A549 (cell line): ENCODE results near the gene TMED7. TPM values are rescaled to one million over a fixed set of nuclear protein-coding genes. Genes with fewer than 3 reads are reported as not detected.

ENCODE experiments used
- ATAC-seq, 2 experiments: fragments of 200-7000 bp in 1 of 2; fragments of >200 bp in 1 of 2; cut with Nextera tagmentation in 1 of 2; cut with Tn5 transposase in 1 of 2; 3 replicates each; pipeline versions ENCODE4 v1.8.0 to v1.9.1; 2018 to 2020; ENCODE audit warnings: mild to moderate bottlenecking in 1 of 2, moderate library complexity in 1 of 2
- CTCF ChIA-PET: fragments of 300-600 bp; sonication (Branson Sonifier 250); formaldehyde crosslinking; extraction: SDS; loops from one replicate; lab custom pipeline; 2021; ENCODE audit warnings: antibody characterized with exemption, inconsistent platforms; lab: Yijun Ruan, JAX
- POLR2A ChIA-PET: fragments of 350-600 bp; formaldehyde crosslinking; extraction: SDS; loops from one replicate; lab custom pipeline; 2021; ENCODE audit warnings: antibody characterized with exemption, inconsistent platforms; lab: Yijun Ruan, JAX
- DNase-seq, 2 experiments: peaks; one replicate each; pipeline versions ENCODE4 v3.0.0 to v3.0.0-alpha.2; 2011 to 2016; ENCODE audit warnings: low read depth in 1 of 2, low spot score in 1 of 2
- FAIRE-seq: peaks from 2 replicates; lab custom pipeline; 2011; peaks lifted over from hg19 to GRCh38; lab: Jason Lieb, UNC
- H3K27ac ChIP-seq, 2 experiments: fragments of >200 bp; sonication (Bioruptor Twin); formaldehyde crosslinking; 3 replicates each; pipeline ENCODE4 v1.5.1; 2016 to 2017
- H3K4me1 ChIP-seq: fragments of >200 bp; sonication (Bioruptor Twin); formaldehyde crosslinking; 3 replicates; pipeline ENCODE4 v1.6.1; 2016
- H3K4me2 ChIP-seq: fragments of >200 bp; sonication (Bioruptor Twin); formaldehyde crosslinking; 3 replicates; pipeline ENCODE4 v1.6.1; 2016
- H3K4me3 ChIP-seq: fragments of >200 bp; sonication (Bioruptor Twin); formaldehyde crosslinking; 3 replicates; pipeline ENCODE4 v1.5.1; 2016
- H3K9me3 ChIP-seq: fragments of >200 bp; sonication (Bioruptor Twin); formaldehyde crosslinking; 3 replicates; pipeline ENCODE4 v1.6.1; 2016
- ATOH8 ChIP-seq: fragments of 250-450 bp; sonication (Bioruptor Pico); IDR thresholded peaks from 2 replicates; pipeline ENCODE4 v1.5.0; 2020; ENCODE audit warnings: low read depth, mild to moderate bottlenecking, moderate library complexity
- CBX8 ChIP-seq: fragments of 200-600 bp; sonication (generic); IDR thresholded peaks from 2 replicates; pipeline ENCODE4 v1.6.1; 2016
- CEBPB ChIP-seq, 2 experiments: fragments of >200 bp in 1 of 2; sonication (Bioruptor Twin) in 1 of 2; formaldehyde crosslinking in 1 of 2; IDR thresholded peaks; 2 replicates each; pipeline ENCODE4 v1.6.1; 2012 to 2016
- EHF ChIP-seq: fragments of 250-450 bp; sonication (Bioruptor Pico); IDR thresholded peaks from 2 replicates; pipeline ENCODE4 v1.5.0; 2020; ENCODE audit warnings: mild to moderate bottlenecking
- EP300 ChIP-seq, 2 experiments: fragments of >200 bp; sonication (Bioruptor Twin); formaldehyde crosslinking; IDR thresholded peaks; 2 replicates in 1 of 2; 3 replicates in 1 of 2; pipeline ENCODE4 v1.6.1; 2016 to 2017
- ESRRA ChIP-seq: fragments of 150-350 bp; IDR thresholded peaks from 2 replicates; pipeline ENCODE4 v1.6.1; 2014; ENCODE audit warnings: mild to moderate bottlenecking, low read length, borderline replicate concordance
- FOSB ChIP-seq: fragments of 250-450 bp; sonication (Bioruptor Pico); IDR thresholded peaks from 2 replicates; pipeline ENCODE4 v1.5.0; 2020; ENCODE audit warnings: mild to moderate bottlenecking, moderate library complexity
- FOXS1 ChIP-seq: fragments of 250-450 bp; sonication (Bioruptor Pico); IDR thresholded peaks from 2 replicates; pipeline ENCODE4 v1.5.0; 2020; ENCODE audit warnings: mild to moderate bottlenecking, moderate library complexity
- GATA3 ChIP-seq: IDR thresholded peaks from 2 replicates; pipeline ENCODE4 v1.6.1; 2012; ENCODE audit warnings: borderline replicate concordance
- HEYL ChIP-seq: fragments of 250-450 bp; sonication (Bioruptor Pico); IDR thresholded peaks from 2 replicates; pipeline ENCODE4 v1.8.0; 2021; ENCODE audit warnings: mild to moderate bottlenecking, moderate library complexity
- HMGXB4 ChIP-seq: fragments of 250-450 bp; sonication (Bioruptor Pico); IDR thresholded peaks from 2 replicates; pipeline ENCODE4 v1.5.0; 2021; ENCODE audit warnings: mild to moderate bottlenecking, moderate library complexity, borderline replicate concordance
- HOXB13 ChIP-seq: fragments of 250-450 bp; sonication (Bioruptor Pico); IDR thresholded peaks from 2 replicates; pipeline ENCODE4 v1.5.0; 2020; ENCODE audit warnings: low read depth, mild to moderate bottlenecking, moderate library complexity
- HOXB5 ChIP-seq: fragments of 250-450 bp; sonication (Bioruptor Pico); IDR thresholded peaks from 2 replicates; pipeline ENCODE4 v1.5.0; 2020; ENCODE audit warnings: mild to moderate bottlenecking, moderate library complexity
- JUN ChIP-seq, 2 experiments: fragments of >200 bp; sonication (Bioruptor Twin); formaldehyde crosslinking; IDR thresholded peaks; 2 replicates in 1 of 2; 3 replicates in 1 of 2; pipeline ENCODE4 v1.6.1; 2016 to 2017
- KDM1A ChIP-seq: fragments of 200-600 bp; sonication (generic); IDR thresholded peaks from 2 replicates; pipeline ENCODE4 v1.6.1; 2016; ENCODE audit warnings: low read depth, mild to moderate bottlenecking
- KDM5A ChIP-seq: fragments of 200-600 bp; sonication (generic); IDR thresholded peaks from 2 replicates; pipeline ENCODE4 v1.6.1; 2016; ENCODE audit warnings: antibody characterized with exemption, mild to moderate bottlenecking
- MAFK ChIP-seq: fragments of 450-650 bp; IDR thresholded peaks from 2 replicates; pipeline ENCODE4 v1.6.1; 2014; ENCODE audit not compliant: partially characterized antibody
- MAZ ChIP-seq: fragments of 150-350 bp; IDR thresholded peaks from 2 replicates; pipeline ENCODE4 v1.6.1; 2014; ENCODE audit warnings: antibody characterized with exemption, low read depth, low read length, borderline replicate concordance
- NFE2L2 ChIP-seq: fragments of 150-350 bp; conservative IDR thresholded peaks from 2 replicates; pipeline ENCODE4 v1.6.1; 2014; ENCODE audit warnings: low read length
- NPAS2 ChIP-seq: fragments of 250-450 bp; sonication (Bioruptor Pico); IDR thresholded peaks from 2 replicates; pipeline ENCODE4 v1.8.0; 2022; ENCODE audit warnings: mild to moderate bottlenecking, moderate library complexity, borderline replicate concordance
- PBX3 ChIP-seq: IDR thresholded peaks from 2 replicates; pipeline ENCODE4 v1.6.1; 2012
- PHF8 ChIP-seq: fragments of 200-600 bp; sonication (generic); IDR thresholded peaks from 2 replicates; pipeline ENCODE4 v1.6.1; 2016; ENCODE audit warnings: low read depth, mild to moderate bottlenecking, antibody characterized with exemption, moderate library complexity, borderline replicate concordance
- POLR2A ChIP-seq: IDR thresholded peaks from 2 replicates; pipeline ENCODE4 v1.6.1; 2012; ENCODE audit warnings: mild to moderate bottlenecking, low read length
- RARB ChIP-seq: fragments of 250-450 bp; sonication (Bioruptor Pico); IDR thresholded peaks from 2 replicates; pipeline ENCODE4 v1.8.0; 2021; ENCODE audit warnings: mild to moderate bottlenecking, moderate library complexity
- RNF2 ChIP-seq: fragments of 200-600 bp; sonication (generic); IDR thresholded peaks from 2 replicates; pipeline ENCODE4 v1.6.1; 2016; ENCODE audit warnings: low read depth, mild to moderate bottlenecking, antibody characterized with exemption, moderate library complexity, borderline replicate concordance
- TFCP2L1 ChIP-seq: fragments of 250-450 bp; sonication (Bioruptor Pico); IDR thresholded peaks from 2 replicates; pipeline ENCODE4 v1.5.0; 2021; ENCODE audit warnings: mild to moderate bottlenecking
- TP53 ChIP-seq: fragments of 250-450 bp; sonication (Bioruptor Pico); IDR thresholded peaks from 2 replicates; pipeline ENCODE4 v1.5.0; 2021; ENCODE audit warnings: mild to moderate bottlenecking, moderate library complexity
- ZC3H11A ChIP-seq: fragments of 450-650 bp; IDR thresholded peaks from 2 replicates; pipeline ENCODE4 v1.6.1; 2014; ENCODE audit warnings: antibody characterized with exemption, mild to moderate bottlenecking
- WGBS: methylation state at CpG from one replicate; pipeline ENCODE4 v1.1.6; 2017; ENCODE audit errors: missing lambda C conversion rate; 5-methylcytosine and 5-hydroxymethylcytosine counted together
- polyA plus RNA-seq, 4 experiments: library from polyadenylated mRNA; depleted of rRNA in 3 of 4; stranded (reverse); fragments of >200 nt; fragmentation: RNase III in 1 of 4; extraction: RNeasy Plus Mini Kit Qiagen cat#74134 plus additional on column Dnase treatment in 1 of 4; gene quantifications; 2 replicates in 3 of 4; 3 replicates in 1 of 4; pipeline ENCODE4 v1.2.3, GENCODE V29; 2011 to 2017
- TF ChIP-seq, protein P1 (sequence below): fragments of 450-650 bp; IDR thresholded peaks from 2 replicates; pipeline ENCODE4 v1.6.1; 2014; ENCODE audit warnings: antibody characterized with exemption
- TF ChIP-seq, protein P2 (sequence below): fragments of >200 bp; sonication (Bioruptor Twin); formaldehyde crosslinking; IDR thresholded peaks from 3 replicates; pipeline ENCODE4 v1.6.1; 2016
- TF ChIP-seq, protein P3 (sequence below): fragments of 150-350 bp; IDR thresholded peaks from 2 replicates; pipeline ENCODE4 v1.6.1; 2014; ENCODE audit warnings: low read depth, mild to moderate bottlenecking, low read length

TMED7 gene
- polyA plus RNA-seq, 2 of the 4 experiments (the other 2 are of a cell fraction) = 60.6 to 99.1 TPM

DNA sequence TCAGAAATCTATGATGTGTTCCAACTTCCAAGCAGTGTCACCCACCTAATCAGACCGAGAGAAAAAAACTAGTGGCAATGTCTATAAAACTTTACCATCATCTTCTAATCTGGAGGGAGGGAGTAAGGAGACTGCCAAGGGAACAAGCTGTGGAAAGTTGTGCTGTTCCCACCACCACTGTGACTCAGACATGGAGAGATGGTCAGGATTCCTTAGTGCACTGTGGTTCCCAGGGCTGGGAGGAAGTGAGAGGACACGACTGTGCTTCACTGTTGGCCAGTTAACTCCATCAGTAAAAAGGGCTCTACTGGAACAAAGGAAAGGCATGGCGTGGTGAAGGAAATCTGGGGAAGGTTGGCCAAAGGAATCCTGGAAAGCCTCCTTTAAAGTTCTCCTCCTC lies 42.4 kb downstream of the TMED7 start:
- ATAC-seq = no peak
- TF ChIP-seq, protein P1, sequence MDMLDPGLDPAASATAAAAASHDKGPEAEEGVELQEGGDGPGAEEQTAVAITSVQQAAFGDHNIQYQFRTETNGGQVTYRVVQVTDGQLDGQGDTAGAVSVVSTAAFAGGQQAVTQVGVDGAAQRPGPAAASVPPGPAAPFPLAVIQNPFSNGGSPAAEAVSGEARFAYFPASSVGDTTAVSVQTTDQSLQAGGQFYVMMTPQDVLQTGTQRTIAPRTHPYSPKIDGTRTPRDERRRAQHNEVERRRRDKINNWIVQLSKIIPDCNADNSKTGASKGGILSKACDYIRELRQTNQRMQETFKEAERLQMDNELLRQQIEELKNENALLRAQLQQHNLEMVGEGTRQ = no peak
- TF ChIP-seq KDM5A (no peak), NFE2L2 (no peak), MAZ (no peak), NPAS2 (CRISPR knock-in tag) (no peak), JUN (IDR thresholded peaks at IDR 0.05) (no peak), GATA3 (no peak), HOXB5 (CRISPR knock-in tag) (no peak), ESRRA (no peak), MAFK (no peak), HOXB13 (CRISPR knock-in tag) (no peak), PHF8 (no peak), HEYL (no peak), CEBPB (IDR thresholded peaks at IDR 0.05) (no peak), CBX8 (no peak), TP53 (CRISPR knock-in tag) (no peak), ATOH8 (no peak), POLR2A (no peak)
- TF ChIP-seq, protein P2, sequence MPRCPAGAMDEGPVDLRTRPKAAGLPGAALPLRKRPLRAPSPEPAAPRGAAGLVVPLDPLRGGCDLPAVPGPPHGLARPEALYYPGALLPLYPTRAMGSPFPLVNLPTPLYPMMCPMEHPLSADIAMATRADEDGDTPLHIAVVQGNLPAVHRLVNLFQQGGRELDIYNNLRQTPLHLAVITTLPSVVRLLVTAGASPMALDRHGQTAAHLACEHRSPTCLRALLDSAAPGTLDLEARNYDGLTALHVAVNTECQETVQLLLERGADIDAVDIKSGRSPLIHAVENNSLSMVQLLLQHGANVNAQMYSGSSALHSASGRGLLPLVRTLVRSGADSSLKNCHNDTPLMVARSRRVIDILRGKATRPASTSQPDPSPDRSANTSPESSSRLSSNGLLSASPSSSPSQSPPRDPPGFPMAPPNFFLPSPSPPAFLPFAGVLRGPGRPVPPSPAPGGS = no peak
- TF ChIP-seq, all 56 proteins: peak for 0
- ChIA-PET CTCF (interaction anchor here (0.7 to 3.2 kb wide), 3 partner anchors 9 to 278 kb away, joined by 3 to 18 read pairs (median 3); no protein-coding TSS in a partner anchor), POLR2A (no interaction called here)
- FAIRE-seq = no peak
- Histone ChIP-seq H3K9me3 (no peaks in the 10 kb centered on the region), H3K4me2 (no peak overlapping the region), H3K27ac (no peak overlapping the region), H3K4me3 (no peak overlapping the region), H3K4me1 (peaks cover 10% of the 10 kb centered on the region; the same call in 2 of the 3 replicates)
- 77% methylated on average over 3 of the region's 3 CpGs for WGBS
- DNase-seq = no peak

DNA sequence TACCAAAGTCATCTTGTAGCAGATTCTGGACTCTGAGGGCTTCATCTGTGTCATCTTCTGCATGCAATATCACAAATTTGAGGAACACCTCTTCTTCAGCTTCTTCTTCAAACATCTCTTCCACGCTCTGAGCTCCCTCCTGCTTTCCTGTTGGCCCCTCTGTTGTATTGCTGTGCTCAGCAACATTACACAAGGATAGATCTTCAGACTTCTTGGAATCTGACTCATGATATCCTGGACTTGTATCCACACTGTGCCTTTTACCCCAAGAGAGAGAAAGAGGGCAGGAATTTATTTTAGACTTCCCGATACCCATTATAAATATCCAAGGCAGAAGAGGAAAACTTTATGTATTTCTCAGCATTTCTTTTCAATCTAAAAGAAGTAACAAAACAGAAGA lies 44.9 kb downstream of the TMED7 start:
- Histone ChIP-seq H3K4me2 (no peak overlapping the region), H3K4me3 (no peak overlapping the region), H3K4me1 (peaks cover 10% of the 10 kb centered on the region; the same call in 2 of the 3 replicates), H3K9me3 (peaks cover 5% of the 10 kb centered on the region; the same call in 1 of the 3 replicates), H3K27ac (no peak overlapping the region)
- FAIRE-seq = no peak
- 95% methylated on average over 2 of the region's 2 CpGs for WGBS
- ChIA-PET POLR2A (no interaction called here), CTCF (interaction anchor here (0.6 to 1.0 kb wide), 2 partner anchors 207 to 272 kb away, joined by 3 read pairs; no protein-coding TSS in a partner anchor)
- DNase-seq = no peak
- no peak for ATAC-seq
- TF ChIP-seq KDM1A = no peak
- no peak for TF ChIP-seq EP300 (IDR thresholded peaks at IDR 0.05)
- TF ChIP-seq CBX8 = no peak
- TF ChIP-seq, protein P3, sequence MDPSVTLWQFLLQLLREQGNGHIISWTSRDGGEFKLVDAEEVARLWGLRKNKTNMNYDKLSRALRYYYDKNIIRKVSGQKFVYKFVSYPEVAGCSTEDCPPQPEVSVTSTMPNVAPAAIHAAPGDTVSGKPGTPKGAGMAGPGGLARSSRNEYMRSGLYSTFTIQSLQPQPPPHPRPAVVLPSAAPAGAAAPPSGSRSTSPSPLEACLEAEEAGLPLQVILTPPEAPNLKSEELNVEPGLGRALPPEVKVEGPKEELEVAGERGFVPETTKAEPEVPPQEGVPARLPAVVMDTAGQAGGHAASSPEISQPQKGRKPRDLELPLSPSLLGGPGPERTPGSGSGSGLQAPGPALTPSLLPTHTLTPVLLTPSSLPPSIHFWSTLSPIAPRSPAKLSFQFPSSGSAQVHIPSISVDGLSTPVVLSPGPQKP = no peak
- TF ChIP-seq MAZ = no peak
- no peak for TF ChIP-seq FOXS1 (CRISPR knock-in tag)
- TF ChIP-seq RARB = no peak
- no peak for TF ChIP-seq ZC3H11A
- TF ChIP-seq PBX3 = no peak
- no peak for TF ChIP-seq RNF2
- no peak for TF ChIP-seq FOSB (CRISPR knock-in tag)
- TF ChIP-seq TFCP2L1 = no peak
- TF ChIP-seq HMGXB4 = no peak
- no peak for TF ChIP-seq PHF8
- TF ChIP-seq HEYL = no peak
- TF ChIP-seq CEBPB (IDR thresholded peaks at IDR 0.05) = no peak
- no peak for TF ChIP-seq EHF
